HG03457 (cell line): Measurements from ENCODE around the gene SKIC2.
"Not testable (repeated sequence)": the region's sequence is repeated elsewhere in the genome, so short reads cannot be mapped to it uniquely, and the experiment has no call there.

Experiments used
- ATAC-seq: cut with Tn5 transposase; IDR thresholded peaks from one replicate; pipeline ENCODE4 v1.9.1; 2021; ENCODE audit warnings: moderate number of reproducible peaks; ENCODE audit not compliant: unreplicated experiment

SKIC2 gene

GRCh38 chr6:31958741-31959739, at the start of gene SKIC2, which contains the start of gene NELFE:
SKIC2 (plus strand) TSS chr6:31959175; CDS start chr6:31959193, 18 bp downstream.
NELFE (minus strand) TSS chr6:31958971; CDS start chr6:31958446, 525 bp downstream.
- peak; percentile 73 for ATAC-seq

GRCh38 chr6:31909298-31909697, 49.7 kb upstream of the SKIC2 start:
- not testable (repeated sequence) for ATAC-seq

GRCh38 chr6:31911826-31912585, 47.0 kb upstream of the SKIC2 start:
- ATAC-seq, result no peak

GRCh38 chr6:31915351-31915750, 43.6 kb upstream of the SKIC2 start:
- no peak for ATAC-seq

- ATAC-seq, result no peak
Observed at GRCh38 chr6:31915756-31916155, 43.2 kb upstream of the SKIC2 start.

GRCh38 chr6:31918069-31918720, 40.8 kb upstream of the SKIC2 start:
- no peak for ATAC-seq

- no peak for ATAC-seq
Observed at GRCh38 chr6:31919624-31920303, 39.2 kb upstream of the SKIC2 start.

- no peak for ATAC-seq
Observed at GRCh38 chr6:31920811-31921210, 38.2 kb upstream of the SKIC2 start.

- no peak for ATAC-seq
Observed at GRCh38 chr6:31922942-31923341, 36.0 kb upstream of the SKIC2 start.

GRCh38 chr6:31927242-31927862, 31.6 kb upstream of the SKIC2 start, which contains the start of gene C2:
C2 (plus strand) TSS chr6:31927717; CDS start chr6:31927753, 36 bp downstream.
- no peak for ATAC-seq

GRCh38 chr6:31927863-31928671, 30.9 kb upstream of the SKIC2 start:
- ATAC-seq, result no peak

GRCh38 chr6:31928672-31928939, 30.4 kb upstream of the SKIC2 start:
- no peak for ATAC-seq

- ATAC-seq, result no peak
Observed at GRCh38 chr6:31930962-31931361, 28.0 kb upstream of the SKIC2 start.

- ATAC-seq, result not testable (repeated sequence)
Observed at GRCh38 chr6:31932137-31932536, 26.8 kb upstream of the SKIC2 start.

GRCh38 chr6:31933537-31933936, 25.4 kb upstream of the SKIC2 start:
- no peak for ATAC-seq

GRCh38 chr6:31935021-31935420, 24.0 kb upstream of the SKIC2 start:
- ATAC-seq, result no peak

GRCh38 chr6:31935823-31936222, 23.2 kb upstream of the SKIC2 start:
- ATAC-seq, result no peak

- ATAC-seq, result no peak
Observed at GRCh38 chr6:31940256-31940664, 18.7 kb upstream of the SKIC2 start.

GRCh38 chr6:31943742-31944141, 15.2 kb upstream of the SKIC2 start:
- ATAC-seq, result no peak
